Amniotic epithelial cell (primary cell): ENCODE measurements around the gene GEMIN4.
A peak's percentile ranks its signal among the peaks of the same experiment; 100 is the strongest.
"Not testable (repeated sequence)": the region's sequence is repeated elsewhere in the genome, so short reads cannot be mapped to it uniquely, and the experiment has no call there.

Experiments
- DNase-seq: peaks from one replicate; pipeline ENCODE4 v3.0.0-alpha.2; 2010; ENCODE audit warnings: low read depth

Gene GEMIN4

GRCh38 chr17:700504-701094 is 51.5 kb downstream of the GEMIN4 start:
- DNase-seq = peak; percentile 37

GRCh38 chr17:699345-699744 is 52.7 kb downstream of the GEMIN4 start:
- peak; percentile 37 for DNase-seq

GRCh38 chr17:698096-698495 is 54.0 kb downstream of the GEMIN4 start:
- DNase-seq = not testable (repeated sequence)

GRCh38 chr17:697682-698081 is 54.4 kb downstream of the GEMIN4 start:
- no peak for DNase-seq

GRCh38 chr17:696369-696768 is 55.7 kb downstream of the GEMIN4 start:
- no peak for DNase-seq
